GM06990 (cell line): ENCODE results near the gene MEF2D.

ENCODE experiments used
- DNase-seq: peaks from one replicate; pipeline ENCODE4 v3.0.0-alpha.2; 2011; ENCODE audit not compliant: insufficient read length; ENCODE audit errors: extremely low read depth
- H3K27me3 ChIP-seq: replicated peaks from 2 replicates; pipeline ENCODE4 v1.6.0; 2011; ENCODE audit warnings: low read length; ENCODE audit not compliant: control insufficient read depth, insufficient read depth
- H3K36me3 ChIP-seq: 2 replicates; pipeline ENCODE4 v1.5.1; 2011; ENCODE audit warnings: low read length; ENCODE audit not compliant: control insufficient read depth, insufficient read depth
- H3K4me3 ChIP-seq: replicated peaks from 2 replicates; pipeline ENCODE4 v1.5.1; 2011; ENCODE audit warnings: low read depth, mild to moderate bottlenecking, control low read depth, low read length
- TF ChIP-seq, protein P1 (sequence below): IDR thresholded peaks from 2 replicates; pipeline ENCODE4 v1.5.1; 2011; ENCODE audit warnings: low read length, control low read depth, mild to moderate bottlenecking, inconsistent platforms; ENCODE audit not compliant: insufficient read depth, poor library complexity, severe bottlenecking

Gene MEF2D

DNA sequence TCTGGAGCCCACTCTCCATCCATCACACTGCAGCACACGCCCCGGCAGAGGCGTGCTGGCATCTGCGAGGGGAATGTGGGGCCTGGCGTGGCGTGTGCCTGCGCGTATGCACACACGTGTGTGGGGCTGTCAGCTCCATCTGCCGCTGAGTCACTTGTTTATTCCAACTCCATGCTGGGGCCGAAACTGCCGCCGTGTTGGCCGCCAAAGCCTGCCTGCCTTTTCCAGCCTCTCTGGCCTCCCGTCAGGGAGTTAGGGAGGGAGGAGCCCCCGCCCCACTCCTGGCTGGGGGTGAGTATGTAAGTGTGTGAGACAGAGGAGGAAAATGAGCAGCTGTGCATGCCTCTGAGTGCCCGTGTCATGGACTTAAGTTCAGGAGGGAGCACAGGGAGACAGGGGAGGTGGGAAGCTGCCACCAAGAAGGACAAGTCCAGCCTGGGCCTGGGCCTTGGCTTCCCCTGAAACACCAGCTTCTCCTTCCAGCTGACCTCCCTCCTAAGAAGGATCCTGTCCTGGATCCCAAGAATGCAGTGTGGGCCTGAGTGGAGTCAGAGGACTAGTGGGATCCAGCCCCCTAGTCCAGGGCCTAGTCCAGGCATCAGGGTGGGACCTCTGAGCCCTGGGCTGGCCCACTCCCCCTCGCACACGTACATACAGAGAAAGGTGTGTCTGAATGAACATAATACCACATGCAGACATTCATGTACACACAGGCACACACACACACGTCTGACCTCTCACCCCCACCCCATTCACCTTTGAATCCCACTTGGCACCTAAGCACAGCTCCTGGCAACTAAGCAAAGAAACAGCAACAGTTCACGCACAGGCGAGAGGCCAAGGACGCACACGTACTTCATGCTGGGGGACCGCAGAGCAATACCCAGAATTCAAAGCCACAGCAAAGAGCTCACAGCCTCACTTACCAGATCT is 24.7 kb downstream of the MEF2D start:
- DNase-seq = no peak
- Histone ChIP-seq H3K4me3 (no peak overlapping the region), H3K36me3 (peaks cover 64% of the 10 kb centered on the region), H3K27me3 (no peaks in the 10 kb centered on the region)
- TF ChIP-seq, protein P1, sequence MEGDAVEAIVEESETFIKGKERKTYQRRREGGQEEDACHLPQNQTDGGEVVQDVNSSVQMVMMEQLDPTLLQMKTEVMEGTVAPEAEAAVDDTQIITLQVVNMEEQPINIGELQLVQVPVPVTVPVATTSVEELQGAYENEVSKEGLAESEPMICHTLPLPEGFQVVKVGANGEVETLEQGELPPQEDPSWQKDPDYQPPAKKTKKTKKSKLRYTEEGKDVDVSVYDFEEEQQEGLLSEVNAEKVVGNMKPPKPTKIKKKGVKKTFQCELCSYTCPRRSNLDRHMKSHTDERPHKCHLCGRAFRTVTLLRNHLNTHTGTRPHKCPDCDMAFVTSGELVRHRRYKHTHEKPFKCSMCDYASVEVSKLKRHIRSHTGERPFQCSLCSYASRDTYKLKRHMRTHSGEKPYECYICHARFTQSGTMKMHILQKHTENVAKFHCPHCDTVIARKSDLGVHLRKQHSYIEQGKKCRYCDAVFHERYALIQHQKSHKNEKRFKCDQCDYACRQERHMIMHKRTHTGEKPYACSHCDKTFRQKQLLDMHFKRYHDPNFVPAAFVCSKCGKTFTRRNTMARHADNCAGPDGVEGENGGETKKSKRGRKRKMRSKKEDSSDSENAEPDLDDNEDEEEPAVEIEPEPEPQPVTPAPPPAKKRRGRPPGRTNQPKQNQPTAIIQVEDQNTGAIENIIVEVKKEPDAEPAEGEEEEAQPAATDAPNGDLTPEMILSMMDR = no peak

DNA sequence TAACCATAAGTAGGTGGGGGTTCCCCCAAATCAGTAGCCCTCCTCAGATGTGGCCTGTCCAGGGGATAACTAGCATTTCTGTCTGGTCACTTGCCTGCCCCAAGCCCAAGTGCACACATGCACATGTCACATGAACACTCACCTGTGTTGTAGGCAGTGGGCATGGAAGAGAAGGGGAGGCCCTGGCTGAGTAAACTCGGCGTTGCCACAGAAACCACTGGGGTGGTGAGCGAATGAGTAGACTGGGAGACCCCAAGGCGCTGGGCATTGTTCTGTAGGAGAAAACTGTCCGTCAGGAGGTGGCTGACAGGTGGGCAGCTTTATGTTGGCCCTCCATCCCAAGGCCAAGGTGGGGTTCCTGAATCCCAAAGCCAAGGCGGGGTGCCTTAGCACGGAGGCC is 25.6 kb downstream of the MEF2D start:
- Histone ChIP-seq H3K27me3 (no peaks in the 10 kb centered on the region), H3K4me3 (no peak overlapping the region), H3K36me3 (peaks cover 58% of the 10 kb centered on the region)
- no peak for DNase-seq
- TF ChIP-seq, protein P1 = no peak

DNA sequence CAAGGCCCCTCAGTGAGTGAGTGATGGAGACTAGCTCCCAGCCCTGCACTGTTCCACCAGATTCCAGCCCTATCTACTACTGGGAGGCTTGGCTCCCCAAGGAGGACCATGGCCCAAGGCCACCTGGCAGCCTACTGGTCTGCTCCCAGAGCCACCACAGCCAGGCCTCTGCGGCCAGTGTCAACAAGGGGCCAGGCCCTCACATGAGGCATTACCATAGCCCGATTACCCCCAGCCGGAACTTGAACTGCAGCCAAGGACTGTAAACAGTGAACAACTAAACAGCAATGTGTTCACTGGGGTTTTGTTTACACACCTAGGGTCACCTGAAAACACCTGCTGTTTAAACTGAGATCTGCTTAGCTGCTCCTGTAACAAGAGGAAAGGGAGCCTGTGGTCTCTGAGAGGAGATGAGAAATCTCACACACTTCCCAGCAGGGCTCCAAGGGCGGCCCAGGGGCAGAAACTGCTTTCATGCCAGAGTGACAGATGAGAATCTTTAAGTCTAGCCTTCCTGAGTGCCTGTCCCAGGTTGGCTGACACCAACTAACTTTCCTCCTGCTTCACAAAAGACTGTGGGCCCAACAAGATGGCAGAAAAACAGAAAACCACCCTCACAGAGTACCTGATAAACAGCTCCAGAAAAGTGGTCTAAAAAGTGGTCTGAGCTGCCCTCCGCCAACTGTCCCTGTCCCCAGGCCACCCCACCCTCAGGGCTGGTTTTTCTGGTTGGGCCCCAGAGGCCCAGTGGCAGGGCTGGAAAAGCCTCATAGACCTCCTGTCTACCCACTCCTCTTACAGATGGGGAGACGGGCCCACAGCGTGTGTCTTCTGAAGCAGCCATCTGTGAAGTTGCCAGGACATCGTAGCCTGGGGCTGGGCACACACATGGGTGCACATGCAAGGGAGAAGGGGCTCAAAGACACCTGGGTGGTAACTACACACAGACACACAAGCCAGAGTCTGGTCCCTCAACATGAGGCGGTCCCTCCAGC is 28.8 kb downstream of the MEF2D start:
- Histone ChIP-seq H3K27me3 (no peaks in the 10 kb centered on the region), H3K4me3 (no peak overlapping the region), H3K36me3 (peaks cover 57% of the 10 kb centered on the region)
- DNase-seq = no peak
- TF ChIP-seq, protein P1 = no peak

DNA sequence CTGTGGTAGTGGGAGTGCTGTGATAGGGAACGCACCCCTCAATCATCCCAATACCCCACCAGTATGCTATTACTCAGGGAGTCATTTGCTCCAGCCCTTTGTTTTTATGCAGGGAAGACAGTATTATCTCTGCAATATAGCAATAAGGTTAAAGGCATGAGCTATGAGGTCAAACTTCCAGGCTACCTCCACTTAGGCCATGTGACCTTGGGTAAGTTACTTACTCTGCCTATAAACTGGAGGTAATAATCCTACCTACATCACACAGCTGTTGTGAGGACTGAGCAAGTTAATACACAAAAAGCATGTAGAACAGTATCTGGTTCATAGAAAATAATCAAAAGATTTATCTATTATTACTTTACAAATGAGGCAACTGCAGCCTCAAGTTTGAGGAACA is 30.1 kb downstream of the MEF2D start:
- TF ChIP-seq, protein P1 = no peak
- Histone ChIP-seq H3K36me3 (peaks cover 55% of the 10 kb centered on the region), H3K27me3 (no peaks in the 10 kb centered on the region), H3K4me3 (no peak overlapping the region)
- no peak for DNase-seq

DNA sequence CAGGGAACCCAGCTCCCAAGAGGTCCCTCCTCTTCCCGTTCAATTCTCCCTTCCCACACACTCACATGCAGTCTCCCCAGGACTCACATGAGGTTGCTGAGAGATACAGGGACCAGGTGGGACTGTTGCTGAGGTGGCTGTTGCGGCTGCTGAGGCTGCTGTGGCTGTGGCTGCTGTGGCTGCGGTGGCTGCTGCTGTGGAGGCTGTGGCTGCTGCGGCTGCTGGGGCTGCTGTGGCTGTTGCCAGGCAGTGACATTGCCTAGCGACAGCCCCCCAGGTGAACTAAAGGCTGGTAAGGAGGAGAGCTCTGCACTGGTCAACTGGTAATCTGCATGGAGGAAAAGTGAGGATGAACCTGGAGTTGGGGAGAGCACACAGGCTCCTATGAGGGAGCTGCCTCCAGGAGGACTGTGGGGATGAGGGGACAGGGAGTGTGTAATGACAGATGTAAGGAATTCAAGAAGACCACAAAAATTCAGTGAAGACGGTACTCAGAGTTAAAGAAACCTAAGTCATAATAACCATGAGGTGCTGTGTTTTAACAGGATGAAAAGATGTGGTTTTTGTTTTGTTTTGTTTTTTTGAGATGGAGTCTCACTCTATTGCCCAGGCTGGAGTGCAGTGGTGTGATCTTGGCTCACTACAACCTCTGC is 31.8 kb downstream of the MEF2D start:
- no peak for DNase-seq

More for the DNA sequence above, 31.8 kb downstream of the MEF2D start:
- peaks cover 53% of the 10 kb centered on the region for H3K36me3 ChIP-seq
- H3K27me3 ChIP-seq = no peaks in the 10 kb centered on the region
- H3K4me3 ChIP-seq = no peak overlapping the region
- TF ChIP-seq, protein P1 = no peak
